ENCODE data around the gene LRRTM2.

GRCh38 chr5:138890644-138891043 is 15.5 kb upstream of the LRRTM2 start:
- TF ChIP-seq CTCF (IDR thresholded peaks at IDR 0.05) (no peak), POLR2A (IDR thresholded peaks at IDR 0.05) (no peak)

Measured in body of pancreas (tissue), 4 donors.